Measurements from ENCODE around the gene PDE4D.
"Not testable (repeated sequence)": the region's sequence is repeated elsewhere in the genome, so short reads cannot be mapped to it uniquely, and the experiment has no call there.

The PDE4D gene

GRCh38 chr5:59769832-59770231, 123.7 kb downstream of the PDE4D start:
- in situ Hi-C loops (cut with MboI; ENCODE audit: low sequenced_read_pairs), result no loop called here

GRCh38 chr5:59769041-59769360, 124.5 kb downstream of the PDE4D start:
- in situ Hi-C loops (cut with MboI; ENCODE audit: low sequenced_read_pairs), result no loop called here

- in situ Hi-C loops (cut with MboI; ENCODE audit: low sequenced_read_pairs), result no loop called here
Measured at GRCh38 chr5:59768152-59769040, 125.1 kb downstream of the PDE4D start.

GRCh38 chr5:59767681-59768151, 125.8 kb downstream of the PDE4D start:
- in situ Hi-C loops (cut with MboI; ENCODE audit: low sequenced_read_pairs), result no loop called here

- in situ Hi-C loops (cut with MboI; ENCODE audit: low sequenced_read_pairs), result no loop called here
Measured at GRCh38 chr5:59767211-59767605, 126.3 kb downstream of the PDE4D start.

GRCh38 chr5:59766427-59767210, 126.9 kb downstream of the PDE4D start:
- in situ Hi-C loops (cut with MboI; ENCODE audit: low sequenced_read_pairs), result no loop called here

GRCh38 chr5:59765446-59765845, 128.1 kb downstream of the PDE4D start:
- in situ Hi-C loops (cut with MboI; ENCODE audit: low sequenced_read_pairs), result no loop called here

- in situ Hi-C loops (cut with MboI; ENCODE audit: low sequenced_read_pairs), result no loop called here
Measured at GRCh38 chr5:59764361-59764760, 129.2 kb downstream of the PDE4D start.

GRCh38 chr5:59763541-59763940, 130.0 kb downstream of the PDE4D start:
- in situ Hi-C loops (cut with MboI; ENCODE audit: low sequenced_read_pairs), result no loop called here

GRCh38 chr5:59762232-59762631, 131.3 kb downstream of the PDE4D start:
- in situ Hi-C loops (cut with MboI; ENCODE audit: low sequenced_read_pairs), result not testable (repeated sequence)

GRCh38 chr5:59760785-59761348, 132.7 kb downstream of the PDE4D start:
- in situ Hi-C loops (cut with MboI; ENCODE audit: low sequenced_read_pairs), result no loop called here

GRCh38 chr5:59759600-59760351, 133.8 kb downstream of the PDE4D start:
- in situ Hi-C loops (cut with MboI; ENCODE audit: low sequenced_read_pairs), result no loop called here

GRCh38 chr5:59758566-59758965, 135.0 kb downstream of the PDE4D start:
- in situ Hi-C loops (cut with MboI; ENCODE audit: low sequenced_read_pairs), result no loop called here

GRCh38 chr5:59757442-59757841, 136.1 kb downstream of the PDE4D start:
- in situ Hi-C loops (cut with MboI; ENCODE audit: low sequenced_read_pairs), result no loop called here

GRCh38 chr5:59756373-59757035, 137.0 kb downstream of the PDE4D start:
- in situ Hi-C loops (cut with MboI; ENCODE audit: low sequenced_read_pairs), result no loop called here

- in situ Hi-C loops (cut with MboI; ENCODE audit: low sequenced_read_pairs), result no loop called here
Measured at GRCh38 chr5:59755476-59755875, 138.1 kb downstream of the PDE4D start.

- in situ Hi-C loops (cut with MboI; ENCODE audit: low sequenced_read_pairs), result no loop called here
Measured at GRCh38 chr5:59753599-59753998, 139.9 kb downstream of the PDE4D start.

GRCh38 chr5:59749782-59750520, 143.6 kb downstream of the PDE4D start:
- in situ Hi-C loops (cut with MboI; ENCODE audit: low sequenced_read_pairs), result no loop called here

- in situ Hi-C loops (cut with MboI; ENCODE audit: low sequenced_read_pairs), result not testable (repeated sequence)
Measured at GRCh38 chr5:59748036-59748663, 145.4 kb downstream of the PDE4D start.

Data from hTERT RPE-1 (cell line).